Measurements from ENCODE around the gene HINT3.
"Not testable (repeated sequence)": the region's sequence is repeated elsewhere in the genome, so short reads cannot be mapped to it uniquely, and the experiment has no call there.

Gene HINT3

GRCh38 chr6:125963817-125964216 lies 7.2 kb downstream of the HINT3 start:
- DNase-seq: no peak

GRCh38 chr6:125966569-125966968 lies 10.0 kb downstream of the HINT3 start:
- no peak for DNase-seq

- no peak for DNase-seq
These were observed 11.9 kb downstream of the HINT3 start for GRCh38 chr6:125968493-125968892.

GRCh38 chr6:125970760-125971159 lies 14.2 kb downstream of the HINT3 start:
- DNase-seq: no peak

GRCh38 chr6:125972478-125972877 lies 15.9 kb downstream of the HINT3 start:
- not testable (repeated sequence) for DNase-seq

- DNase-seq: no peak
These were observed 17.8 kb downstream of the HINT3 start for GRCh38 chr6:125974214-125974866.

- no peak for DNase-seq
These were observed 22.5 kb downstream of the HINT3 start for GRCh38 chr6:125979101-125979500.

- DNase-seq: no peak
These were observed 25.1 kb downstream of the HINT3 start for GRCh38 chr6:125981571-125982185.

GRCh38 chr6:125983246-125983945 lies 26.8 kb downstream of the HINT3 start:
- no peak for DNase-seq

- DNase-seq: no peak
These were observed 27.7 kb downstream of the HINT3 start for GRCh38 chr6:125984311-125984710.

- DNase-seq: no peak
These were observed 29.0 kb downstream of the HINT3 start for GRCh38 chr6:125985522-125985921.

- DNase-seq: no peak
These were observed 29.4 kb downstream of the HINT3 start for GRCh38 chr6:125985979-125986300.

- peak; percentile 86 for DNase-seq
These were observed 29.9 kb downstream of the HINT3 start, which contains the start of gene TRMT11 for GRCh38 chr6:125986301-125987025. TRMT11 (plus strand) TSS chr6:125986540; CDS start chr6:125986551, 11 bp downstream.

GRCh38 chr6:125987026-125987617 lies 30.6 kb downstream of the HINT3 start:
- no peak for DNase-seq

GRCh38 chr6:125988280-125988679 lies 31.7 kb downstream of the HINT3 start:
- no peak for DNase-seq

- DNase-seq: no peak
These were observed 33.1 kb downstream of the HINT3 start for GRCh38 chr6:125989631-125990030.

- no peak for DNase-seq
These were observed 35.1 kb downstream of the HINT3 start for GRCh38 chr6:125991653-125992052.

- no peak for DNase-seq
These were observed 38.3 kb downstream of the HINT3 start for GRCh38 chr6:125994670-125995488.

GRCh38 chr6:125995972-125996580 lies 39.5 kb downstream of the HINT3 start:
- peak; percentile 59 for DNase-seq

GRCh38 chr6:126002755-126003679 lies 46.4 kb downstream of the HINT3 start:
- DNase-seq: no peak

GRCh38 chr6:126007800-126008199 lies 51.2 kb downstream of the HINT3 start:
- DNase-seq: no peak
